Activated T-cell treated with anti-CD3 and anti-CD28 coated beads for 48 hours (primary cell): ENCODE measurements around the gene DROSHA.
"Not testable (repeated sequence)": the region's sequence is repeated elsewhere in the genome, so short reads cannot be mapped to it uniquely, and the experiment has no call there.

Source experiments
- DNase-seq: peaks from one replicate; pipeline ENCODE4 v3.0.0-alpha.2; 2020; ENCODE audit warnings: low read depth

Gene DROSHA

GRCh38 chr5:31378838-31379237, 153.1 kb downstream of the DROSHA start:
- DNase-seq = no peak

- DNase-seq = no peak
Observed at GRCh38 chr5:31378136-31378535, 153.8 kb downstream of the DROSHA start.

GRCh38 chr5:31377274-31377946, 154.5 kb downstream of the DROSHA start:
- DNase-seq = no peak

- no peak for DNase-seq
Observed at GRCh38 chr5:31375999-31376720, 155.7 kb downstream of the DROSHA start.

- no peak for DNase-seq
Observed at GRCh38 chr5:31372124-31372523, 159.8 kb downstream of the DROSHA start.

GRCh38 chr5:31366941-31367340, 165.0 kb downstream of the DROSHA start:
- no peak for DNase-seq

- DNase-seq = no peak
Observed at GRCh38 chr5:31365776-31366175, 166.1 kb downstream of the DROSHA start.

- no peak for DNase-seq
Observed at GRCh38 chr5:31364881-31365636, 166.8 kb downstream of the DROSHA start.

GRCh38 chr5:31362931-31363568, 168.8 kb downstream of the DROSHA start:
- DNase-seq = no peak

- DNase-seq = no peak
Observed at GRCh38 chr5:31362529-31362900, 169.4 kb downstream of the DROSHA start.

- DNase-seq = not testable (repeated sequence)
Observed at GRCh38 chr5:31361704-31362528, 170.0 kb downstream of the DROSHA start.

- no peak for DNase-seq
Observed at GRCh38 chr5:31361234-31361633, 170.7 kb downstream of the DROSHA start.

GRCh38 chr5:31359839-31360238, 172.1 kb downstream of the DROSHA start:
- no peak for DNase-seq

- DNase-seq = no peak
Observed at GRCh38 chr5:31357038-31357437, 174.9 kb downstream of the DROSHA start.

GRCh38 chr5:31355337-31355736, 176.6 kb downstream of the DROSHA start:
- DNase-seq = no peak
